Fibroblast of villous mesenchyme (primary cell): ENCODE results near the gene SLC4A3. TPM values are rescaled to one million over a fixed set of nuclear protein-coding genes. Genes with fewer than 3 reads are reported as not detected.

Experiments used
- DNase-seq: peaks from one replicate; pipeline ENCODE4 v3.0.0-alpha.2; 2010; ENCODE audit warnings: low read depth
- H3K4me3 ChIP-seq: 2 replicates; pipeline ENCODE4 v1.5.1; 2011; ENCODE audit warnings: low read depth, mild to moderate bottlenecking, low read length
- CTCF ChIP-seq: IDR thresholded peaks from 2 replicates; pipeline ENCODE4 v1.5.1; 2012; ENCODE audit warnings: low read depth, mild to moderate bottlenecking, low read length; ENCODE audit not compliant: insufficient read depth
- total RNA-seq: library from RNA; depleted of rRNA; stranded (reverse); fragments of >200 nt; gene quantifications from 2 replicates; pipeline ENCODE4 v1.2.3, GENCODE V29; 2012

SLC4A3 gene
- total RNA-seq, 1 donor = 5.6 TPM

- no peak overlapping the region for H3K4me3 ChIP-seq
- no peak for DNase-seq
- TF ChIP-seq CTCF = no peak
Observed at GRCh38 chr2:219670386-219670785, 43.0 kb downstream of the SLC4A3 start.

- DNase-seq = no peak
- no peak for TF ChIP-seq CTCF
- no peak overlapping the region for H3K4me3 ChIP-seq
Observed at GRCh38 chr2:219671279-219671678, 43.8 kb downstream of the SLC4A3 start.

GRCh38 chr2:219672406-219672805, 45.0 kb downstream of the SLC4A3 start:
- no peak overlapping the region for H3K4me3 ChIP-seq
- no peak for DNase-seq
- TF ChIP-seq CTCF = no peak

GRCh38 chr2:219675221-219675620, 47.8 kb downstream of the SLC4A3 start:
- no peak for DNase-seq
- TF ChIP-seq CTCF = no peak
- no peak overlapping the region for H3K4me3 ChIP-seq

- DNase-seq = no peak
- no peak for TF ChIP-seq CTCF
- no peak overlapping the region for H3K4me3 ChIP-seq
Observed at GRCh38 chr2:219676586-219676985, 49.2 kb downstream of the SLC4A3 start.

GRCh38 chr2:219679041-219679440, 51.6 kb downstream of the SLC4A3 start:
- DNase-seq = no peak
- no peak for TF ChIP-seq CTCF
- no peak overlapping the region for H3K4me3 ChIP-seq

DNA sequence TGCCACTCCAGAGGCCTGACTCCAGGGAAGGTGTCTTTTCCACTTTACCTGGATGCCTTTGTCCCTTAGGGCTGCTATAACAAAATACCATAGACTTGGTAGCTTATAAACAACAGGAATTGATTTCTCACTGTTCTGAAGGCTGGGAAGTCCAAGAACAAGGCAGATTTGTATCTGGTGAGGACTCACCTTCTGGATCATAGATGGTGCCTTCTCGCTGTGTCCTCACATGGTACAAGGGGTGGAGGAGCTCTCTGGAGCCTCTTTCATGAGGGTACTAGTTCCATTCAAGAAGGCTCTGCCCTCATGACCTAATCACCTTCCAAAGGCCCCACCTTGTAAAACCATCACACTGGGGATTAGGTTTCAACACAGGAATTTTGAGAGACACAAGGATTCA, 52.1 kb downstream of the SLC4A3 start:
- no peak overlapping the region for H3K4me3 ChIP-seq
- DNase-seq = no peak
- no peak for TF ChIP-seq CTCF
